OCI-LY3 (cell line): ENCODE results near the gene ESRRB.

Experiments
- H2AFZ ChIP-seq: fragments of 200-600, 300-600 bp; shearing (Covaris generic); 2 replicates; pipeline ENCODE4 v1.6.0; 2014; ENCODE audit warnings: antibody characterized with exemption, low read depth, low read length
- H3K27ac ChIP-seq: fragments of 200-600, 300-600 bp; sonication (generic); 2 replicates; pipeline ENCODE4 v1.5.1; 2014; ENCODE audit warnings: mild to moderate bottlenecking, low read length, moderate library complexity, mixed read lengths
- H3K27me3 ChIP-seq: fragments of 200-600, 300-600 bp; sonication (generic); 2 replicates; pipeline ENCODE4 v1.6.1; 2014; ENCODE audit warnings: low read depth, low read length, mixed read lengths
- H3K36me3 ChIP-seq: fragments of 200-600, 300-600 bp; sonication (generic); replicated peaks from 2 replicates; pipeline ENCODE3; 2014; ENCODE audit warnings: low read depth, low read length, mixed read lengths
- H3K4me1 ChIP-seq: fragments of 300-600, 200-600 bp; sonication (generic); 2 replicates; pipeline ENCODE4 v1.6.1; 2014; ENCODE audit warnings: low read length, mixed read lengths
- H3K4me2 ChIP-seq: fragments of 200-600, 300-600 bp; sonication (generic); 2 replicates; pipeline ENCODE4 v1.6.1; 2014; ENCODE audit warnings: low read length, mixed read lengths
- H3K4me3 ChIP-seq: fragments of 300-600, 200-600 bp; sonication (generic); 2 replicates; pipeline ENCODE4 v1.5.1; 2014; ENCODE audit warnings: antibody characterized with exemption, mild to moderate bottlenecking, low read length, moderate library complexity
- H3K79me2 ChIP-seq: fragments of 300-600, 200-600 bp; shearing (Covaris generic); 2 replicates; pipeline ENCODE4 v1.6.1; 2014; ENCODE audit warnings: mild to moderate bottlenecking, low read length, mixed read lengths
- H3K9ac ChIP-seq: fragments of 300-600, 200-600 bp; shearing (Covaris generic); 2 replicates; pipeline ENCODE4 v1.6.0; 2014; ENCODE audit warnings: mild to moderate bottlenecking, low read length, moderate library complexity
- H3K9me3 ChIP-seq: fragments of 200-600, 300-600 bp; shearing (Covaris generic); 2 replicates; pipeline ENCODE4 v1.6.1; 2014; ENCODE audit warnings: low read length, mixed read lengths; ENCODE audit not compliant: insufficient read depth
- H4K20me1 ChIP-seq: fragments of 200-600, 300-600 bp; sonication (generic); 2 replicates; pipeline ENCODE4 v1.6.1; 2016; ENCODE audit warnings: low read length, mixed read lengths; ENCODE audit not compliant: insufficient read depth
- CTCF ChIP-seq: fragments of 200-600, 300-600 bp; sonication (generic); IDR thresholded peaks from 2 replicates; pipeline ENCODE4 v1.5.1; 2014; ENCODE audit warnings: antibody characterized with exemption, low read length, low read depth
- EZH2phosphoT487 ChIP-seq: fragments of 200-600 bp; shearing (Covaris generic); IDR thresholded peaks from 2 replicates; pipeline ENCODE4 v1.6.1; 2018; ENCODE audit warnings: antibody characterized with exemption, mixed run types, low read depth

The ESRRB gene

DNA sequence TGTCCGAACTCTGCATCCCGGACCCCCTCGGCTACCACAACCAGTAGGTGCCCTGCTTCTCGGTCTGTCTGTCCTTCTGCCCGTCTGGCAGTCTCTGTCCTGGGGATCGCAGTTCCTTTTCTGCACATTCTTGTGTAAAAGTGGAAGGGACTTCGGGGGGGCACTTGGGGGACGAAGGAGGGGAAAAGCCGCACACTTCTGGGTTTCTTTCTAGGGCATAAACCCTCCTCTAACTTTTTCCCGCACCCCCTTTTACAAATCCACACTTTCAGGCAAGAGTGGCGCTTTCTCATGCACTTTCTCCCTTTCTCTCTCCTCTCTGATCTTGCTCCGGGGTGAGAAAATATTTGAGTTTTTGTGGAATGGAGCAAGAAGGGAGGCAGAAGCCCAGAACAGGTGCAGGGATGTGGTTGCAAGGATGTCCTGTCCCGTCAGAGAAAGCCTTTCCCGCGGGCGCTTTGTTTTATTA, 506 bp downstream of the ESRRB start:
- Histone ChIP-seq H3K79me2 (no peaks in the 10 kb centered on the region), H4K20me1 (no peaks in the 10 kb centered on the region), H3K4me3 (no peak overlapping the region), H3K9ac (no peak overlapping the region), H3K27me3 (peaks cover 21% of the 10 kb centered on the region), H3K27ac (no peak overlapping the region), H2AFZ (no peak overlapping the region), H3K4me2 (no peak overlapping the region), H3K36me3 (no peaks in the 10 kb centered on the region), H3K4me1 (no peaks in the 10 kb centered on the region), H3K9me3 (no peaks in the 10 kb centered on the region)
- TF ChIP-seq EZH2phosphoT487 (no peak), CTCF (no peak)

DNA sequence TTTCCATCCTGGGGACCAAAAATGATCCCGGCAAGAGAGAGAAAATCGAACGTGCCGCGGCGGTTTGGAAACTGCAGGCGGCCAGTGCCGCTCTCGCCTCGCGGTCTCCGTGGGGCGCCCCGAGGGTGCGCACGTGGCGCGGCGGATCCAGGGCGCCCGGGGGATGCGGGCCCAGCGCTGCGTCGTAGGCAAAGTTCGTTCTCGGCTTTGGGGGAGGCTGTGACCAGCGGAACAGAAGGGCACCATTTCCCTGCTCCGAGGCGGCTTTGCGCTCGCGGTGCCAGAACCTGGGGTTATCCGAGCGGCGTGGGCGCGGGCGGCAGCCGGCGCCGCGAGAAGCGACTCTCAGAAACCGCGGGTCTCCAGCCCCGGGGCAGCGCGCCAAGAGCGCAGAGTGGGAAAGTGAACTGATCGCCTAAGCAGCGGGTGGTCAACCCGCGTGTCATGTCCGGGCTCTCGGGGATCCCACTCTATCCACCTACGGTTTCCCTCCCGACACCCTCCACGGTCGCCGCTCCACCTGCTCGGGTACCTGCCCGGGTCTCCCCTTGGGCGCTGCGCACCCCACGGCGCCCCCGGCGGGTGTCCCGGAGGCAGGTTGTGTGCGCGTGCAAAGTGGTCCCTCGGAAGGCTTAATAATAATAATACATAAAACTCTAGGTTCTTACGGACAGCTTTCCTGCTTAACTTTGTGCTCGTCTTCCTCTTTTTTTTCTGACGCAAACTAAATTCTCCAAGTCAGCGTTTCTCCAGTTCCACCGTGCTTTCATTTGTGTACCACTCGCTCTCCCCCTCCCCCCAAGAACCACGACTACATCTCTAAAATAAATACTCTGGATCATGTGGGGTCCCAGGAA, 1.2 kb downstream of the ESRRB start:
- Histone ChIP-seq H4K20me1 (no peaks in the 10 kb centered on the region), H3K27ac (no peak overlapping the region), H3K9ac (no peak overlapping the region), H3K36me3 (no peaks in the 10 kb centered on the region), H3K79me2 (no peaks in the 10 kb centered on the region), H3K4me3 (no peak overlapping the region), H3K9me3 (no peaks in the 10 kb centered on the region), H3K27me3 (peaks cover 28% of the 10 kb centered on the region), H2AFZ (no peak overlapping the region), H3K4me2 (no peak overlapping the region), H3K4me1 (no peaks in the 10 kb centered on the region)
- TF ChIP-seq CTCF (no peak), EZH2phosphoT487 (no peak)

DNA sequence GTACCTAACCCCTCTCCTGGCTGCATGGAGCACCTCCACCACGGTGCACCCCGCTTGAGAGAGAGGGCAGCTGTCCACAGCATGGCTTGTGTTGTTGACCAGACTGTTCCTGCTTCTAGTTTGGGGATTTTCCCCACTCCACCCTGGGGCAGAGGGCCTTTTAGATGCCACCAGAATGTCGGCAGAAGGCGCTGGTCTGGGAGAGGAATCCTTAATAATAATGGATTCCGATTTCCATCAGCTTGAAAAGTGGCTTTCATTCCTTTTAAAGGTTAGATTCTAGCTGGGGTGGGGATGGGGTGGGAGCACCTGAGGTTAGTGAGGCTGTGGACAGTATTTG, 1.8 kb downstream of the ESRRB start:
- no peak overlapping the region for H2AFZ ChIP-seq
- peaks cover 34% of the 10 kb centered on the region for H3K27me3 ChIP-seq
- no peak overlapping the region for H3K9ac ChIP-seq
- TF ChIP-seq CTCF = no peak
- no peak for TF ChIP-seq EZH2phosphoT487
- H3K27ac ChIP-seq = no peak overlapping the region
- H3K4me2 ChIP-seq = no peak overlapping the region
- H3K4me1 ChIP-seq = no peaks in the 10 kb centered on the region
- H3K79me2 ChIP-seq = no peaks in the 10 kb centered on the region
- H3K9me3 ChIP-seq = no peaks in the 10 kb centered on the region
- H3K36me3 ChIP-seq = no peaks in the 10 kb centered on the region
- H4K20me1 ChIP-seq = no peaks in the 10 kb centered on the region
- H3K4me3 ChIP-seq = no peak overlapping the region

- Histone ChIP-seq H3K36me3 (no peaks in the 10 kb centered on the region), H3K4me2 (no peak overlapping the region), H4K20me1 (no peaks in the 10 kb centered on the region), H3K4me3 (no peak overlapping the region), H3K27me3 (peaks cover 66% of the 10 kb centered on the region), H3K9ac (no peak overlapping the region), H3K9me3 (no peaks in the 10 kb centered on the region), H3K79me2 (no peaks in the 10 kb centered on the region), H2AFZ (no peak overlapping the region), H3K27ac (no peak overlapping the region), H3K4me1 (no peaks in the 10 kb centered on the region)
- TF ChIP-seq EZH2phosphoT487 = no peak
- TF ChIP-seq CTCF = no peak
These were observed 5.1 kb downstream of the ESRRB start for GRCh38 chr14:76380991-76381390.
